Activated T-cell treated with anti-CD3 and anti-CD28 coated beads, Interleukin-2, amount 50 U/mL, for 4 hours (primary cell): ENCODE data around the gene NINJ2. TPM values are rescaled to one million over a fixed set of nuclear protein-coding genes. Genes with fewer than 3 reads are reported as not detected.

ENCODE experiments used
- ATAC-seq, 2 donors: fragments of 200-7000 bp; cut with Tn5 transposase; one replicate each; pipeline ENCODE4 v1.10.0; 2021
- DNase-seq: peaks from one replicate; pipeline ENCODE4 v3.0.0-alpha.2; 2020
- H3K27me3 Mint-ChIP-seq: one replicate; pipeline ENCODE4 v1.8.0; 2021; ENCODE audit warnings: low read depth, mixed read lengths
- H3K36me3 Mint-ChIP-seq: one replicate; pipeline ENCODE4 v1.8.0; 2022; ENCODE audit warnings: mixed read lengths; ENCODE audit not compliant: insufficient read depth
- H3K4me1 Mint-ChIP-seq: one replicate; pipeline ENCODE4 v1.8.0; 2021; ENCODE audit warnings: low read depth, mixed read lengths
- H3K4me3 Mint-ChIP-seq: one replicate; pipeline ENCODE4 v1.8.0; 2021; ENCODE audit warnings: mild to moderate bottlenecking, moderate library complexity, mixed read lengths
- H3K9me3 Mint-ChIP-seq: one replicate; pipeline ENCODE4 v1.8.0; 2021; ENCODE audit warnings: mixed read lengths
- total RNA-seq, 3 donors: library from RNA; stranded (reverse); gene quantifications; one replicate each; pipeline ENCODE4 v1.2.1, GENCODE V29; 2021

NINJ2 gene
- total RNA-seq, 3 donors from 2014 or later, result 2.6 to 3.7 (median 2.7) TPM

DNA sequence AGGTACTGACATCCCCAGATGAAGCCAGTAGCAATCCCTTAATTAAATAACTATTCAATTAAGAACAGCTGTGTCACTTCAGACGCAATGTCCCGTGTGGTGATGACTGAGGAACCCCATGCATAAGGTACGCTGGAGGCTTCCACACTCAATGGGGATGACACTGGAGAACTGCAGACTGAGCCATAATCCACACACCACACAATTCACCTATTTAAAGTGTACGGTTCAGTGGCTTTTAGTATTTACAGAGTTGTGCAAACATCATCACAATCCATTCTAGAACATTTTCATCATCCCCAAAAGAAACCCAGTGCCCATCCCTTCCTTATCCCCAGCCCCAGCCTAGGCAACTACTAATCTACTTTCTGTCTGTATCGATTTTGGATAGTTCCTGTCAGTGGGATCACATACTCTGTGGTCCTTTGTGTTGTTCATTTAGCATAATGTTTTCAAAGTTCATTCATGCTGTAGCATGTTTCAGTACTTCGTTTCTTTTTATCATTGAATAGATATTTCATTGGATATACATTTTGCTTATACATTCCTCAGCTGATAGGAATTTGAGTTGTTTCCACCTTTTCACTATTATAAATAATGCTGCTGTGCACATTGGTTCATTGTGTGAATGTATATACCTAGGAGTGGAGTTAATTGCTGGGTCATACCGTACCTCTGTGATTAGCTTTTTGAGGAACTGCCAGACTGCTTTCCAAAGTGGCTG lies 61.1 kb downstream of the NINJ2 start:
- no peaks in the 10 kb centered on the region for H3K27me3 Mint-ChIP-seq
- peaks cover 3% of the 10 kb centered on the region for H3K4me1 Mint-ChIP-seq
- H3K4me3 Mint-ChIP-seq, result no peak overlapping the region
- H3K9me3 Mint-ChIP-seq, result no peaks in the 10 kb centered on the region
- no peaks in the 10 kb centered on the region for H3K36me3 Mint-ChIP-seq
- ATAC-seq (no peak), DNase-seq (no peak)

DNA sequence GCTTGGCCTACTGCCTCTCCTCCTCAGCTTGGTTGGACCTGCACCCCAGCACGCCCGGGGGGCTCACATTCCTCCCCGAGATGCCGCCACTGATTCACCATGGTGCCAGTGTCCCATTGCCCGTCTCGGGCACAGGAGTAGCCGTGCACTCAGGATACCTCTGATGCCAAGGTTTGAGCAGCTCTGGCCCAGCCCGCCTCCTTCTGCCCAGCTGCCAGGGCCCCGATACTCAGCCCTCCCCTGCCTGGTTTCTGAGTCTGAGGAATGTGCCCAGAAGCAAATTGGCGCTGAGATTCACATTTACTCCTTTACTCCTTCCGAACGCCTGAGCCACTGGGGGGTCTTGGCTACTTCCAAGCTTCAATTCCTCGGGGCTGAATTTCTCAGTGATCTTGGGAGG lies 63.5 kb downstream of the NINJ2 start:
- H3K36me3 Mint-ChIP-seq, result no peaks in the 10 kb centered on the region
- no peak for ATAC-seq
- no peak for DNase-seq
- no peaks in the 10 kb centered on the region for H3K4me1 Mint-ChIP-seq
- no peak overlapping the region for H3K4me3 Mint-ChIP-seq
- no peaks in the 10 kb centered on the region for H3K9me3 Mint-ChIP-seq
- H3K27me3 Mint-ChIP-seq, result no peaks in the 10 kb centered on the region

DNA sequence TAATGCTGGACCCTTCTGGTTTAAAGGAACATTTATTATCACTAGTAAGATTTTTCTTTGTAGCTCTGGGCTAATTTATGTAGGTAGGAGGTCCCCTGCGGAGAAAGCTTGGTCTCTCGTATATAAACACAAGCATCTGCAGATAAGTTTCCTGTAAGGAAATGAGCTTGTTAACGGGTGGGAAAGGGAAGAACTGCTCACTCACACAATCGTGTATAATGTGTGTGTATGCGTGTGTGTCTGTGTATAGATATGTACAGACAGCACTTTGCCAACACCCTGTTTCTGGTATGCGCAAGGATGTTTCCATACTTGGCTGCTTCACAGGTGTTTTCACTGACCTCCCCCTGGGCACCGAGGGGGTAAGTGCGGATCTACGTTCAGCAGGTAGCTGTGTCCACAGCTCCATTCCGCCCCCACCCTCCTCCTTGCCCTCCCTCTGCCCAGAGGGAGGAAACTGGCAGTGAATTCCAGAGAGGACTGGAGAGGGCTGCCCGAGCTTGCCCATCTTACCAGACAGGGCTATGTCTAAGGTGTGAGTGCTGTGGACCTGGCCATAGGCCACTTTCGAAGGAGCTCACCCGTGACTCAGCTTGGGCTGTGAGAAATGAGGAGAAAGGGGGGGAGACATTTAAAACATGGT lies 65.2 kb downstream of the NINJ2 start:
- ATAC-seq, result no peak
- no peak overlapping the region for H3K4me3 Mint-ChIP-seq
- no peaks in the 10 kb centered on the region for H3K4me1 Mint-ChIP-seq
- H3K9me3 Mint-ChIP-seq, result no peaks in the 10 kb centered on the region
- no peak for DNase-seq
- H3K36me3 Mint-ChIP-seq, result no peaks in the 10 kb centered on the region
- H3K27me3 Mint-ChIP-seq, result no peaks in the 10 kb centered on the region

DNA sequence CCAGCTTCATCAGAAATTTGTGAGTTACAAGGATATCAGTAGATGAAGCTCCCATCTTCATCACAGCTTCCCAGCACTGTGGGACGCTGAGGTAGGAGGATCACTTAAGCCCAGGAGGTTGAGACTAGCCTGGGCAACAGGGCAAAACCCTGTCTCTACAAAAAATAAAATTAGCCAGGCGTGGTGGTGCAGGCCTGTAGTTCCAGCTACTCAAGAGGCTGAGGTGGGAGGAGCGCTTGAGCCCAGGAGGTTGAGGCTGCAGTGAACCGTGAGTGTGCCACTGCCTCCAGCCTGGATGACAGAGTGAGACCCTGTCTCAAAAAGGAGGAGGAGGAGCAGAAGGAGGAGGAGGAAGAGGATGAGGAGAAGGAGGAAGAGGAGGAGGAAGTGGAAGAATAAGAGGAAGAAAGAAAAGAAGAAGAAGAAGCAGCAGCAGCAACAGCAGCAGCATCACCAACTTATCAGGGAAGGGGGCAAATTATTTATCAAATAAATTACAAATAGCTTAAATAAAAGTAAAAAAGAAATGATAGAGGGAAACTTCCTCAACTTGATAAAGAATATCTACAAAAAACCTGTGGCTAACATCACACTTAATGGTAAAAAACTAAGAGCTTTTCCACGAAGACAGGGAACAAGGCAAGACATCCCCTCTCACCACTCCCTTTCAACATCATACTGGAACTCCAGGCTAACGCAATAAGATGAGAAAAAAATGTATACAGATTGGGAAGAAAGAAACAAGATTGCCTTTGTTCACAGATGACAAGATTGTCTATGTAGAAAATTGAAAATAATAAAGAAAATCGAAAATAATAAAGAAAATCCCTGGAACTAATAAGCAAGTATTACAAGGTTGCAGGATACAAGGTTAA lies 69.6 kb downstream of the NINJ2 start:
- ATAC-seq, result no peak
- no peaks in the 10 kb centered on the region for H3K9me3 Mint-ChIP-seq
- H3K36me3 Mint-ChIP-seq, result no peaks in the 10 kb centered on the region
- no peak overlapping the region for H3K4me3 Mint-ChIP-seq
- no peak for DNase-seq
- H3K4me1 Mint-ChIP-seq, result no peaks in the 10 kb centered on the region
- H3K27me3 Mint-ChIP-seq, result no peaks in the 10 kb centered on the region

DNA sequence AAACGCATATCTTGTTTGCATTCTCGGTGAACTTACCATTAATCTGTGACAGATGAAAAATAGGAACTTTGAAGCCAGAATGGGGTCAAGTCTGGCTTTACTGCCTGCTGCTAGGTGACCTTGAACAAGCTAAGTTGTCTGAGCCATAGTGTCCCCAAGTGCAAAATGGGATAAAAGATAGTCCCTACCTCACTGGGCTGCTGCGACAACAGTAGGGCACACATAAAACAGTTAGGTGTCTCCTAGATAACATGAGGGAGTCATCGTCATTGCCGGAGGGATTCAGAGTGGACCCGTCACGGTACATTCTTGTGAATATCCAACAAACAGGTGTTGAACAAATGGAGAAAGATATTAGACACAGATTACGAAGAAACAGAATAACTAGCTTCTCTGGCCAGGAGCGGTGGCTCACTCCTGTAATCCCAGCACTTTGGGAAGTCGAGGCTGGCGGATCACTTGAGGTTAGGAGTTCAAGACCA lies 71.2 kb downstream of the NINJ2 start:
- DNase-seq (no peak), ATAC-seq (no peak)
- H3K4me1 Mint-ChIP-seq, result no peaks in the 10 kb centered on the region
- H3K4me3 Mint-ChIP-seq, result no peak overlapping the region
- no peaks in the 10 kb centered on the region for H3K9me3 Mint-ChIP-seq
- H3K27me3 Mint-ChIP-seq, result no peaks in the 10 kb centered on the region
- H3K36me3 Mint-ChIP-seq, result no peaks in the 10 kb centered on the region

DNA sequence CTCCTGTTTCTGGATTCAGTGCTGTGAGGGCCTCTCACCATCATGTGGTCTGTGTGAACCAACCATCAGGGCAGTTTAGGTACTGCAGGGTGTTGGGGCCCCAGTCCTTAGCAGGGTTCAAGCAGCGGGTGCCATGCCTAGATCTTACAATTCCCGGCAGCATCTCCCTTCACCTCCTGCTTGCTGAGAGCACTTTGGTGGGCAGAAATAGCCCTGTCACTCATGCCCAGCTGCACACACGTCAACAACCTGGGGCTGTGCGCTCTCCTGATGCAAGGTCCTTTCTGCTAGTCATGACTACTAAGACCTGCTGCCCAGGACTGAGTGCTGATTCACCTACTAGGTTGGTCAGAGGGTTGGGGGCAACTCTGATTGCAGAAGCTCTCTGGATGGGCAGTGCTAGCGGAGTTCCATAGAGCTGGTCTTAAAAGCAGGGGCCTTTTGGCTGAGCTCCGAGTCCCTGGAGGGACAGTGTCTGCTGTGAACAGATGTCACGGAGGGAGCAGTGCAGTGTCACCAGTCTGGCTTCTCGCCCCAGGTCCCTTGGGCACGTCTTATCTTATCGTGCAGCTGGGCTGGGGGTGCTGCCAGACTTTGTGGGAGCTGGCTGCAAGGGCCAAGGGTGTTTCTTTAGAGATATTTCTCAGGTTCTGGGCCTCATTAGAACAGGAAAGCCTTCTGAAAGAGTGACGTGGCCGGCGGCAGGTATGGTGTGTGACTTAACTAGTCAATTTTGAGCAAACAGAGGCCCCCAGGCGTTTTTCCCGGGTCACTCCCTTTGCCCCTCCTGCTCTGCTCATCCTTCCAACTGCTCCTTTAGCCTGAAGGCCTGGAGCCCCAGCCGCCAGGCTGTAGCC lies 71.8 kb downstream of the NINJ2 start:
- Mint-ChIP-seq H3K27me3 (no peaks in the 10 kb centered on the region), H3K9me3 (no peaks in the 10 kb centered on the region), H3K36me3 (no peaks in the 10 kb centered on the region), H3K4me3 (no peak overlapping the region), H3K4me1 (no peaks in the 10 kb centered on the region)
- ATAC-seq, result no peak
- no peak for DNase-seq

DNA sequence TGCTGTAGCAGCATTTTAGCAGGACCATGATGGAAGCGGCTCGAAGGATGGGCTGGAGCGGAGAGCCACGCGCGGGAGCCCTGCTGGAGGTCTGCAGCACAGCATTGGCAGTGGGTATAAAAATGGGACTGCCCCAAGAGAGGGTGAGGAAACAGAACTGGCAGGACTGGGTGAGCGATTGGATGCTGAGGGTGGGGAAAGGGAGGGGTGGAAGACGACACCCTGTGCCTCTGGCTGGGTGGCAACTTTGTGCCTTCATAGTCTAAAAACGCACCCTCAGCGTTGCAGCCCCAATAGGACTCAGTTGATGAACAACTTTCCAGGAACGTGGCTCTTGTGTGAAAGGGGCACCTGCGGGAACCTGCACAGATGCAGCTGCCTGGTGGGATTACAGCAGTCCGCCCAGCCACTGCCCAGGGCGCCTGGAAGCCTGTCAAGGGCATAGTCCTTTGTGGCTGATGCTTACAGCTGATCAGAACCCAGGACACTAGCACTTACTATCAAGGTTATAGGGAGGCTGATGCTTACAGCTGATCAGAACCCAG lies 73.0 kb downstream of the NINJ2 start:
- Mint-ChIP-seq H3K27me3 (no peaks in the 10 kb centered on the region), H3K9me3 (no peaks in the 10 kb centered on the region), H3K36me3 (no peaks in the 10 kb centered on the region), H3K4me1 (no peaks in the 10 kb centered on the region), H3K4me3 (no peak overlapping the region)
- ATAC-seq (no peak), DNase-seq (no peak)

DNA sequence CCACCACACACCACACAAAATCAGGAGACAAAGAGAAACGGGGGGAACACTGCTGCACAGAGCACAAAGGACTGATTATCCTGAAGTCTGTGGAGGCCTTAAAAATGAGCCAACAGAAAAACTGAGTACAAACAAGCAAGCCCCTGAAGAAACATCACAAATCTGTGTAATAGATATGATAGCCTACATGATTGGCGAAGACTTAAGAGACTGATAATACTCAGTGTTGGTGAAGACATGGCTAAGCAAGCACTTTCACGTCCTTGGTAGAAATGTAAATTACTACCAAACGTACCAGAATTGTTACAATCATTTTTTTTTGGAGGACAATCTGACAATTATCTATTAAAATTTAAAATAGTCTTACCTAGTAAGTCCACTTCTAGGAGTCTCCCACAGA lies 74.6 kb downstream of the NINJ2 start:
- Mint-ChIP-seq H3K4me3 (no peak overlapping the region), H3K4me1 (no peaks in the 10 kb centered on the region), H3K36me3 (no peaks in the 10 kb centered on the region), H3K9me3 (no peaks in the 10 kb centered on the region), H3K27me3 (no peaks in the 10 kb centered on the region)
- no peak for ATAC-seq
- DNase-seq, result no peak

DNA sequence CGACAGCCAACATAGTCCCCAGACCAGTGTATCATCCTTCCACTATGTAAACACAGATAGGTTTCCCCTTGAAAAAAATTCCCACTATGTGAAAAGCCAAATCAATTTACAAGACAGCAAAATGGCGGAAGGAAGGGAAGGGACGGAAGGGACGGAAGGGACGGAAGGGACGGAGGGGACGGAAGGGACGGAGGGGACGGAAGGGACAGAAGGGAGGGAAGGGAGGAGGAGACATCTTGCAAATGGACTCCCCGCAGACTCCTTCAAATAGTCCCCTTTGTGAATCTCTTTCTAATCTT lies 75.3 kb downstream of the NINJ2 start:
- Mint-ChIP-seq H3K36me3 (no peaks in the 10 kb centered on the region), H3K9me3 (no peaks in the 10 kb centered on the region), H3K27me3 (no peaks in the 10 kb centered on the region), H3K4me1 (no peaks in the 10 kb centered on the region), H3K4me3 (no peak overlapping the region)
- DNase-seq (no peak), ATAC-seq (no peak)

DNA sequence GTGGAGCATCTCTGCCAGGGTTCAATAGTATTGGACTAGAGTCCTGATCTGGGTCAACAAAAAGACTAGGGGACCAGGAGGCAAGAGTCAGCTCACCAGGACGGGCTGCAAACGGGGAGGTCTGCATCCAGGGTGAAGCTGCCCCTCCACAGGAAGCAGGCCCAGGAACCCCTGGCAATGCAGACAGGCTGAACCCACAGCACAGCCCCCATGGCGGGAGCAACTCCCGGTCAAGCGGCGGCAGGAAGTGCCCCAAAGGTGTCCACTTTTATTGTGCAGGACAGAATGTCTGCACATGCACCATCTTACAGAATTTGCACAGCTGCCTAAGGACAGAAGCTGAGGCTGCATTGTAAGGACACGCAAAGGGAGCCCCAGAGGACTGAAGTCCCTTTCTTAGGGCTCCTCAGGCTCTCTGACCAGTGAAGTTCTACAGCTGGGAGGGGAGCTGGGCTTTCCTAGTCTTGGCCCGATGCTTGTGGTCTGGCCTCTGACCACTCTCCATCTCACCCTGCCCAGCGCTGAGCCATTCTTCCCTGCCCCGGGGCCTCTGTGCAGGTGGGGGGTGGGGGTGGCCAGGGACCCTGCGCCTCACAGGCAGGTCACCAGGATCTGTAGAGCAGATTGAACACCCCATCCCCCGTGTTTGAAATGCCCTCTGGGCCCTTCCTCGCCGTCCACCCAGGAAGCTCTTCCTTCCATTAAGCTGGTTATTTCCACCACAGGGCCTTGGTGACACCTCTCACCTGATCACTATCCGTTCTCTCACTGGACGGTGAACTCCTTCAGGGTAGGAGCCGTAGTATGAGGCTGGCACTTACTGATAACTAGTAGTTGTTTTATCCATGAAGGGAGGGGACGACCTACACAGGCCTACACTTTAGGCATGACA lies 75.9 kb downstream of the NINJ2 start:
- Mint-ChIP-seq H3K27me3 (no peaks in the 10 kb centered on the region), H3K9me3 (no peaks in the 10 kb centered on the region), H3K36me3 (no peaks in the 10 kb centered on the region), H3K4me1 (no peaks in the 10 kb centered on the region), H3K4me3 (no peak overlapping the region)
- DNase-seq, result no peak
- ATAC-seq, result no peak

DNA sequence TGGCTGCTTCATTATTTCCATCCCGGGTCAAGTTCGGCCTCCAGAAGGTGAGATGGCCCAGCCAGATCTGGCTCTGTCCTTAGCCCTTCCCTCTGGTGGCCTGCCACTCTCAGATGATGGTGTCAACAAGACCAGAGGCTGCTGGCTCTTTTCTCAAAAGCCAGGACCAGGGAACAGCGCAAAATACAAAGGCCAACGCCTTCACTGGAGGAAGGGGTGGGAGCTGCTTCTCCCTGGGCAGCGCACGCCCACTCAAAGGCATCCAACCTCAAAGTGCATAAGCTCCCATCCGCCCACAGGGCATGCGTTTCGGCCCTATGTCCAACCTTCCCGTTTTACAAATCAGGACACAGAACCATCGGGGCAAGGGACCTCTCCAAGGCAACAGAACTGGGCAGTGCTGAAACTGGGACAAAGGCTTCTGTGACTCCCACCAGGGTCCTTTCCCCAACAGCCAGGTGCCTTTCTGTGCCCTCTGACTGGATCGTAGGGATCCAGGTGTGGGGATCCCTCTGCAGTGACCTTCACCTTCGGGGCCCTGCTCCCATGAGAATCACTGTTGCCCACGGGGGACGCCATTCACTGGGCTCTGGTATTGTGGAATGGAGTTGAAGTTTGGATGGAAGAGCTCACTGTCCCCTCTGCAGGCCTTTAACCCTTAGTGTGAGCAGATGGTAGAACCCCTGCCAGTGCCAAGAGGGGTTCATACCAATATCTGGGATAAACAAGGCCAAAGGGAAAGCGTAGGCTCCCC lies 76.8 kb downstream of the NINJ2 start:
- no peaks in the 10 kb centered on the region for H3K27me3 Mint-ChIP-seq
- no peak for DNase-seq
- H3K4me3 Mint-ChIP-seq, result no peak overlapping the region
- no peaks in the 10 kb centered on the region for H3K9me3 Mint-ChIP-seq
- no peaks in the 10 kb centered on the region for H3K4me1 Mint-ChIP-seq
- no peak for ATAC-seq
- H3K36me3 Mint-ChIP-seq, result no peaks in the 10 kb centered on the region

DNA sequence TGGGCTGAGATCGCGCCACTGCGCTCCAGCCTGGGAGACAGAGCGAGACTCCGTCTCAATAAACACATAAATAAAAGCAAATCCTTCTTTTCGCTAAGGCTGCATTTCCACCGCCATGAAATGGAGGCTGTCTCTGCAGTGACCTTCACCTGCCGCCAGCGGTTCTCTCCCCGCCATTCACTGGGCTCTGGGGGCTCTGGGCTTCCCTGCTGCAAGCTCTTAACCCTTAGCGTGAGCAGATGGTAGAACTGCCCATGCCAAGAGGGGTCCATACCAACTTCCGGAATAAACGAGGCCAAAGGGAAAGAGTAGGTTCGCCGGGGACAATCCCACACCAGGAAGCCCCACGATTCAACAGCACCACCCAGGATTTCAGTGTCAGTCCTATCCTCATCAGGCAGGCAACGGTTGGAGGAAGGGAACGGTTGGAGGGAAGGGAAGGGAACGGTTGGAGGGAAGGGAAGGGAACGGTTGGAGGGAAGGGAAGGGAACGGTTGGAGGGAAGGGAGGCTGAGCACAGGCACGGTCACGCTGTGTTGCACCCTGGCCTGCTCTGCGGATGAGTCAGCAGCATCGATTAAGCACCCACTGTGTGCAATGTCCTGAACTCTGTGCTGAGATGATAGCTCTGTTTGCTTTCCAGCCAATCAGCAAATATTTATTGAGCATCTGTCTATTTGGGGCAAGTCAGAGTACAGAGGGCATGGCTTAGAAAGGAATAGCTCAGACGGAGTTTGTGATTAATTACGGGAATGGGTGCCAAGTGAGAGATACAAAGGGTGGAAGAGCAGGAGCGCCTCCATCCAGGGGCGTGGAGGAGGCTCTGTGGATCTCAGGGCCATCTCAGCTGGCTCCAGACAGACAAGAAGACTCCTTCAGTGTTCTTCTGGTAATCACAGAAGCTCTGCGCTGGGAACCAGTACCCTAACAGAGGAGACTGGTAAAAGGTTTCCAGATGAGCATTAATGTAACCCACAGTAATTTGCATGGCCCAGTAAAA lies 77.9 kb downstream of the NINJ2 start:
- Mint-ChIP-seq H3K9me3 (no peaks in the 10 kb centered on the region), H3K4me3 (no peak overlapping the region), H3K27me3 (no peaks in the 10 kb centered on the region), H3K36me3 (no peaks in the 10 kb centered on the region), H3K4me1 (no peaks in the 10 kb centered on the region)
- DNase-seq (no peak), ATAC-seq (no peak)
